Skin of body (tissue), 2 donors: ENCODE results near the gene NDE1. TPM values are rescaled to one million over a fixed set of nuclear protein-coding genes. Genes with fewer than 3 reads are reported as not detected.
"Not testable (repeated sequence)": the region's sequence is repeated elsewhere in the genome, so short reads cannot be mapped to it uniquely, and the experiment has no call there.

ENCODE experiments used
- DNase-seq: peaks from one replicate; lab custom pipeline; 2025; lab: John Stamatoyannopoulos, UW
- total RNA-seq: library from RNA; depleted of rRNA; stranded (reverse); fragments of >200 nt; gene quantifications from one replicate; pipeline ENCODE4 v1.2.3, GENCODE V29; 2014

The NDE1 gene
- total RNA-seq, 1 donor from 2014 or later = 34.4 TPM

GRCh38 chr16:15620611-15621195 is 29.3 kb upstream of the NDE1 start:
- no peak for DNase-seq

GRCh38 chr16:15621456-15621855 is 28.6 kb upstream of the NDE1 start:
- DNase-seq = no peak

GRCh38 chr16:15621889-15622288 is 28.2 kb upstream of the NDE1 start:
- DNase-seq = no peak

GRCh38 chr16:15631730-15632409 is 18.2 kb upstream of the NDE1 start:
- DNase-seq = no peak

GRCh38 chr16:15635926-15636325 is 14.1 kb upstream of the NDE1 start:
- no peak for DNase-seq

- DNase-seq = no peak
Measured at GRCh38 chr16:15636392-15636873, 13.6 kb upstream of the NDE1 start.

- no peak for DNase-seq
Measured at GRCh38 chr16:15639061-15639568, 10.9 kb upstream of the NDE1 start.

GRCh38 chr16:15640966-15641365 is 9.1 kb upstream of the NDE1 start:
- no peak for DNase-seq

GRCh38 chr16:15641753-15642556 is 8.1 kb upstream of the NDE1 start:
- DNase-seq = no peak

GRCh38 chr16:15642557-15643047 is 7.4 kb upstream of the NDE1 start:
- no peak for DNase-seq

GRCh38 chr16:15643048-15643945 is 6.7 kb upstream of the NDE1 start, which contains the start of gene MARF1:
TSS of gene MARF1 (minus strand) at chr16:15643154. CDS start at chr16:15639233, 3,921 bp downstream.
- DNase-seq = peak; percentile 93

GRCh38 chr16:15643946-15644250 is 6.1 kb upstream of the NDE1 start:
- no peak for DNase-seq

- DNase-seq = peak; percentile 40
Measured at GRCh38 chr16:15644267-15644961, 5.6 kb upstream of the NDE1 start.

- not testable (repeated sequence) for DNase-seq
Measured at GRCh38 chr16:15644962-15645465, 5.0 kb upstream of the NDE1 start.

- not testable (repeated sequence) for DNase-seq
Measured at GRCh38 chr16:15646557-15647293, 3.3 kb upstream of the NDE1 start.

- DNase-seq = no peak
Measured at GRCh38 chr16:15647294-15648014, 2.6 kb upstream of the NDE1 start.

GRCh38 chr16:15648135-15648730 is 1.8 kb upstream of the NDE1 start:
- no peak for DNase-seq

GRCh38 chr16:15649311-15649710 is 734 bp upstream of the NDE1 start:
- DNase-seq = not testable (repeated sequence)

GRCh38 chr16:15649727-15650018 is 372 bp upstream of the NDE1 start:
- no peak for DNase-seq
